T-helper 2 cell (primary cell): Measurements from ENCODE around the gene MRLN.

Experiments
- DNase-seq, 5 experiments: peaks; one replicate each; pipeline versions ENCODE4 v3.0.0 to v3.0.0-alpha.2; 2012 to 2022

MRLN gene

GRCh38 chr10:59702347-59702746 is 50.9 kb downstream of the MRLN start:
- DNase-seq, result peak in 1 of 5 experiments; percentile 13

- no peak for DNase-seq
Observed at GRCh38 chr10:59700709-59701108, 52.5 kb downstream of the MRLN start.

GRCh38 chr10:59698326-59698725 is 54.9 kb downstream of the MRLN start:
- no peak for DNase-seq

- DNase-seq, result no peak
Observed at GRCh38 chr10:59695637-59696036, 57.6 kb downstream of the MRLN start.

- no peak for DNase-seq
Observed at GRCh38 chr10:59694936-59695335, 58.3 kb downstream of the MRLN start.

GRCh38 chr10:59692113-59692512 is 61.1 kb downstream of the MRLN start:
- no peak for DNase-seq

GRCh38 chr10:59688921-59689351 is 64.3 kb downstream of the MRLN start:
- DNase-seq, result no peak

GRCh38 chr10:59687657-59688056 is 65.6 kb downstream of the MRLN start:
- no peak for DNase-seq
